GM18867 (cell line): ENCODE measurements around the gene C11orf91.
A peak's percentile ranks its signal among the peaks of the same experiment; 100 is the strongest.
"Not testable (repeated sequence)": the region's sequence is repeated elsewhere in the genome, so short reads cannot be mapped to it uniquely, and the experiment has no call there.

Experiments
- ATAC-seq: cut with Tn5 transposase; IDR thresholded peaks from one replicate; pipeline ENCODE4 v1.9.1; 2021; ENCODE audit warnings: mild to moderate bottlenecking, moderate library complexity; ENCODE audit not compliant: unreplicated experiment

Gene C11orf91

DNA sequence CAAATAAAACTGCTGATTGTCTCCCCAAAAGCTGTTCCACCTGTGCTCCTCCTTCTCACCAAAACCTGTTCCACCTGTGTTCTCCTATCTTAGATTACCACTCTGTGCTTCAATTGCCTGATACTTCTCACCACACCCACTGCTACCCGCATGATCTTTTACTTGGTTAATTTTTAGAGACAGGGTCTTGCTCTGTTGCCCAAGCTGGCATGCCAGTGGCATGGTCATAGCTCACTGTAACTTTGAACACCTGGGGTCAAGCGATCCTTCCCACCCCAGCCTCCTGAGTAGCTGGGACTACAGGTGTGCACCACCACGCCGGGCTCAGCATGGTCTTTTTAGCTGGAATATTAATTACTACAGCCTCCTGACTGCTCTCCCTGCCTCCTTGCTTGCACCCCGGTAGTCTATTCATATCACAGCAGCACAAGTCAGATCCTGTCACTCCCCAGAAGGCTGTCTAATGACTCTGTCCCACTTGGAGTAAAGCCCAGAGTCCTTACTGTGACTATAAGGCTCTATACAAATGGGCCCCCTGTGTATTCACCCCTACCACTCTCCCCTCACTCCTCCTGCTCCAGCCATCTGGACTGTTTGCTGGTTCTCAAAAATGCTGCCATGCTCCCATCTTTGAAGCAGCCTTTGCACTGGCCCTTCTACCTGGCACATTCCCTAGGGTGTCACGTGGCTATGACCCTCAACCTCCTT is 3.5 kb downstream of the C11orf91 start:
- no peak for ATAC-seq

GRCh38 chr11:33696411-33696810 is 4.2 kb downstream of the C11orf91 start:
- ATAC-seq = no peak

DNA sequence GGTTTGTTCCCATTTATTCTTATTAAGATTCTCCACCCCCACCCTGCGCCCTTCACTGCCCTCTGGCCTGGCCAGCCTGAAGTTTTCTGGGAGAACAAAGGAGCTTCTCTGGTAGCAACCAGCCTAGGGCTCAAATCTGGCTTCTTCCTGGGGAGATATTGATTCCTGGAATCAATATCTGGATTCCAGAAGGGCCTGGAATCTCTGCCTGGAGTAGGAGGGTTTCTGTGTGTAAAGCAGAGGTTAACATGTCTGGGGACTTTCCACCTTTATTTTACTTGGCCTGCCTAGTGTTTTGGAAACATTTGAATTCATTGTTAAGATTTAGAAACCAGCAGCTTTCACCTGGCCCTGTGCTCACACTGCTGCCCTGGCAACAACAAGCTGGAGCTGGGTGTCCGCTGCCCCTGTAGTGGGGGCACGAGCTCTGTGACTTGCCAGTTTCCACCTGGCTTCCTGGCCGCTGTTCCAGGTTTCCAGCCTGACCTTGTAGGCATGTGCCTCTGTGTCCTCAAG is 5.5 kb downstream of the C11orf91 start:
- no peak for ATAC-seq

DNA sequence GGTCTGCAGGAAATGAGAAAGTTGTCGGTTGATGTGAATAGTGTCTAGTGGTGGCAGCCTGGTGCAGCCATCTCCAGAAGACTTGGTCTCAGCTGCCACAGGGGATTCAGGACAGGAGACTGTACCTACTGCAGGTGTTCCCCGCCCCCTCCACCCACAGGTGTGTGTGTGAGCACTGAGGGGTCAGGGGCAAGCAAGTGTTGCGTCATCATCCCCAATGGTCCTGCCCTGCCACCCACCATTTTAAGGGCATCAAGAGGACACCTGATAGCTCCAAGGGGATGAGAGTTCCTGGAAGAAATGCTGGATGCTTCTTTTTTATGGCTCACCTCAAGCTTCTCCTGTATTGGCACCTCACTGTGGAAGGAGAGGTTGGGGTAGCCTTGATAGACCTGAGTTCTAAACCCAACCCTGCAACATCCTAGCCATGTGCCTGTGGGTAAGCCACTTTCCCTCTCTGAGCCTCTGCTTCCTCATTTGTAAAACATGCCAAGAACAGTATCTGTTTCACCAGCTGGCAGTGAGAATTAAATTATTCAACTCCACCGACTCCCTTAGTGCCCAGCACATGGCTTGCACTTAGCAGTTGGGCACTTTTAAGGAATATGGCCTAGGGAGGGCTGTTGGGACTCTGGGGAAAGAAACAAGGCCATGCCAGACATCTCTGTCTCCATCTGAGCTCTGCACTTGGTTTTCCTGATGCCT is 6.1 kb downstream of the C11orf91 start:
- ATAC-seq = no peak

GRCh38 chr11:33692541-33692940 is 8.1 kb downstream of the C11orf91 start:
- no peak for ATAC-seq

- ATAC-seq = no peak
Observed at GRCh38 chr11:33692013-33692504, 8.6 kb downstream of the C11orf91 start.

GRCh38 chr11:33691066-33691864 is 9.4 kb downstream of the C11orf91 start:
- no peak for ATAC-seq

- ATAC-seq = no peak
Observed at GRCh38 chr11:33690290-33691065, 10.1 kb downstream of the C11orf91 start.

GRCh38 chr11:33689501-33689900 is 11.1 kb downstream of the C11orf91 start:
- no peak for ATAC-seq

- ATAC-seq = no peak
Observed at GRCh38 chr11:33689085-33689484, 11.5 kb downstream of the C11orf91 start.

DNA sequence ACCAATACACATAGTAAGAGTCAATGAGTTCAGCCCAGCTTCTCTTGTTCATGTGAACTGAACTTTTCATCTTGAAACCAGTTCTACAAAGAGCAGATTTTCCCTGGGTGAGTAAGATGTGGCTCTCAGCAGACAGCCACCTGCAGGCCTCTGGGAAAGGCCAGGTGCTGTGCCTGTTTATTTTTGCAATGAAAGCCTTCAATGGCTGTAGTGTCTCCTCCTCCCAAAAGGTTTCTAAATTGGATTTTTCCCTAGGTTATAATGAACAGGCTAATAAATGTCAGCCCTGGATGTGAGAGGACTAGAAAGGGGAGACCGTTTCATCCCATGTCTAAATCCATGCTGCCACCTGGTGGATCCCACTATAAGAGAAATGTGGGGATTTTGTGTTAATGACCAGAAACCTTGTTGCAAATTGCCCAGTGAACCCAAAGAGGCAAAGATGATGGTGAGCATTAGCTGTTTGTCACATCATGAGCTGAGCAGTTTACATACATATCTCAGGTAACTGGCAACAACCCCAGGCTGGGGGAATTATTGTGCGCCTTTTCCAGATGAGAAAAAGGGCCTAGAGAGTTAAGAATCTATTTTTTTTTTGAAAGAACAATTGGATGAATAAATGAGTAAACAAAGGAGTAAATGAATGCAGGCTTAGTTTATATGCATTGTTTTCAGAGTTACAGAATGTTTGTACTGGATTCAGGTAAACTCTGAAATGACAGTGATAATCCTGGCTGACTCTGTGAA is 12.7 kb downstream of the C11orf91 start:
- ATAC-seq = peak; percentile 46

DNA sequence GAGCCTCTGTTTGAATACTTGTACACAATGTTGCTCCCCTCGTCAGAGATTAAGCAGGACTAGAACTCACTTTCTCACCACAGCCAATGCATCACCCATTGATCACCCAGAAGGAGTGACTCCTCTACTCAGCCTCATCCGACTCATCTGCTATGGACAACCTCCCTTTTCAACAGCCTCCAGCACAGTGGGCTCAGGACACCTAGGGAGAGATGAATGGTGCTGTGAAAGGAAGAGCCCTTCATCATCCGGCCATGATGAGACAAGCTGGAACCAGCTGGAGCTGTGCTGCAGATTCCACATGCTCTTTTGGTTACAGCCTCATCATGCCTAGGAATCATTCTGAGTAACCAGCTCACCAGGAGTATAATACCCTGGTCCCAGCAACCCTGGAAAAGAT is 15.5 kb downstream of the C11orf91 start:
- no peak for ATAC-seq

GRCh38 chr11:33684003-33684706 is 16.5 kb downstream of the C11orf91 start:
- no peak for ATAC-seq

GRCh38 chr11:33682446-33682845 is 18.2 kb downstream of the C11orf91 start:
- ATAC-seq = no peak

- ATAC-seq = no peak
Observed at GRCh38 chr11:33682019-33682418, 18.6 kb downstream of the C11orf91 start.

GRCh38 chr11:33678616-33679015 is 22.0 kb downstream of the C11orf91 start:
- not testable (repeated sequence) for ATAC-seq

DNA sequence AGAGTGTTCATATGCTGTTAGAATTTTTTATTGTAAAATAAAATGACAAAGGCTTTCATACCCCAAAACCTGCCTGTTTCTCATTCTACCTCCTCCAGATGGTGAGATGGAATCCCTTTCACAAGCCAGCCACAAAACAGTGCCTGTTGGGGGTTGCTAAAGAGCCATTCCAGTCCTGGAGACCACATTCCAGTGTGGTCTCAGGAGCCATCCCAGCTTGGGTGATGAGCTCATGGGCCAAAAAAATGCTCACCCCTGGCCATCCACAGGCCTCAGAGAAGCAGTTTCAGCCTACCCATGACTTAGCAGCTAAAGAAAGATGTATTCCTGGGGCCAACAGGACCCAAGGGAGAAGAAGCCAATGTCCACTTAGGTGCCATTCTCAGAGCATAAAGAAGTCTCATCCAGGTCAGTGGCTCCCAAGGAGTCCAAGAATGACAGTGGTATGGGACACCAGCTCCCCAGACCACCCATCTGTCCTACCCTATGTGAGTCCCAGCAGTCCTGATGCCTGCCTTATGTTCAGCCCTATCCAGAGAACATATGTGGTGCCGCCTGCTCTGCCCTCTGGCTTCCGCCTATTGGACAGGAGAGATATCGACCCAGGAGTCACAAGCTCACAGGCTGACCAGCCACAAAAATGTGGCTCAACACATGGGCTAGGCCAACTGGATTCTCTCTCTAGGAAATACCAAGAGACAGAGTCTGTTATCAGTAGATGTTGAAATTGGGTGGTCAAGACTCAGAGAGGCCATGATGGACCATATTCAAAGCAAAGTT is 26.4 kb downstream of the C11orf91 start:
- ATAC-seq = no peak

DNA sequence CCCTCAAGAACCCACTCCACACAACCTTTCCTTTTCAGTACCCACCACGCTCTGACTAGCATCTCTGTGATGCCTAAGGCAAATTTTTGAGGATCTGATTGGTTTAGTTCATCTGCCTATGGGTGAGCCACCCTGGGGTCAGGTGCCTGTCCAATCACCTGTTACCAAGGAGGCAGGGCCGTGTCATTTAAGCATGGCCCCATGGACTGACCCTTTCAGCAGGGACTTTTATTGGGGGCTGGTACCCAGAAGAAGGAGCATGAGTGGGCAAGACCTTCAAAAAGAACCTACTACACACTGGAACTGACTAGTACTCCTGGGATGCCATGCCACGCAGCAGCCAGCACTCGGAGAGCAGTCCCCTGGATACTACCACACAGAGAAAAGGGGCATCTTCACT is 28.4 kb downstream of the C11orf91 start:
- ATAC-seq = no peak
